HG03045 (cell line): Measurements from ENCODE around the gene LCN12.

Experiments
- ATAC-seq: cut with Tn5 transposase; IDR thresholded peaks from one replicate; pipeline ENCODE4 v1.9.1; 2021; ENCODE audit warnings: mild to moderate bottlenecking, moderate library complexity; ENCODE audit not compliant: unreplicated experiment

Gene LCN12

DNA sequence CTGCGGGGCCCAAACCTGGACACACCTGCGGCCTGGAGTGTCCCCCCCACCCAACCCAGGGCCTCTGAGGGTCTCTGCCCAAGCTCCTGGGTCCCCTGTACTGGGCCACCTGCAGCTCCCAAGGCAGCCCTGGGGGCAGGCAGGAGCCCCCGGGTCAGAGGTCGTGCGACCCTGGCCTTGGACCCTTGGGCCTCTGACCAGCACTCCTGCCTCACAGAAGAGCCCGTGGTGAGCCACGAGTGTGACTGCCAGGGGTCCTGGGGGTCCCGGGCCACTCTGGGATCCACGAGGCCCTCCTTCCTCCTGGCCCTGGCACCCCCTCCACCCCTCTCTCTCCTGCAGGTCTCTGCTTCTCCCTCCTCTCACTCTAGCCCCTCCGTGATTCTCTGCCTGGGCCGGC is 20.3 kb downstream of the LCN12 start:
- no peak for ATAC-seq

DNA sequence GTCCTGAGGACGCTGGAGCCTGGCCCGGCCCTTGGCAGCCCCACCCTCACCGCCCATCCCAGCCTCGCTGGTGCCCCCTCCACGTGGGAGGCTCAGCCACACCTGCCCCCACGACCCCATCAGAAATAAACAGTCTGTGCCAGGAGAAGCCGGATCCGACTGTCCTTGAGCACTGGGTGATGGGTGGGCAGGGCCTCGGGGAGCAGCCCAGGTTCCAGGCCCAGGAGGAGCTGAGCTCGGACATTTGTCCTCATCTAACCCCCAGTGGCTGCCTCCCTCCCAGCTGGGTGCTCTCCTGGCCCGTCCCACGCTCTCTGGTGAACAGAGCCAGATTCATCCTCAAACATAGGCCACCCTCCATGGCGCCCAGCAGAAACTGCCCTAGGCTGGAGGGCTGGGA is 20.7 kb downstream of the LCN12 start:
- no peak for ATAC-seq

DNA sequence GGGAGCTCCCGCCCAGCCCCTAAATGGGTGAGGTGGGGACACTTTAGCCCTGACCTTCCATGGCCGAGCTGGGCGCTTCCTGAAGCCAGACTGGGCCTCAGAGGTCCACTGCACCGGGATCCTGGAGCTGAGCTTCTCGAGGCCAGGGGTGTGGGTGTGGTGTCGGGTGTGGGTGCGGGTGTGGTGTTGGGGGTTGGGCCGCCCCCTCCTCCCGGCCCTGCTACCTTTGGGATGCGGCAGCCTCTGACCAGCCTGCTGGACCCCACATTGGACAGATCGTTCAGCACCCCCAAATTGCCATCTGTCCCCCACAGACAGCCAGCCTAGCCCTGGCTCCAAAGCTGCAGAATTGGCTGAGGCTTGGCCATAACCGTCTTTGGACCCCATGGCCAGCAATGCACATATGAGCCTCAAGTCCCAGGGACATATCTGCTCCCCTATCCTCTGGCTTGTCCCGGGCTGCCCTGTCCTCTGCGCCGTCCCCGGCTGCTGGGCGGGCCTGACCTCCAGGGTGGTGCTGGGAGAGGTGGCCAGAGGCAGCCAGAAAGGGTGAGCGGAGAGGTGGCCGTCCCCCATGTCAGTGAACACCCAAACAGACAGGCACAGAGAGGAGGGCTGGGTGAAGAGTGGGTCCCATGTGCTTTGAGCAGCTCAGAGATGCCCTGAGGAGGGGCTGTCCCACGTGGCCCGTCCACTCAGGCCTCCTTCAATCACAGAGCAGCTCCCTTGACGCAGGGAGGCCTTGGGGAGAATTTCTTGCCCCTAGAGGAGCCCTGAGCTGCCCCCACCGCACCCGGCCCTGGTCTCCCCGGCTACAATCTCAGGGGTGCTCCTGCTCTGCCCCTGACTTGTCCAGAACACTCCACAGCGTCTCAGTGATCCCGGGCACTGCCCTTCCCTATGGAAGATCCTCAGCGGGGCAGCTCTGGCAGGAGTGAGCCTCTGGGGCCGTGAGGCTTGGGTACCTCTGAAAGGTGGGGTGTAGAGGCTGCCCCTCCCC is 21.8 kb downstream of the LCN12 start:
- ATAC-seq, result no peak

DNA sequence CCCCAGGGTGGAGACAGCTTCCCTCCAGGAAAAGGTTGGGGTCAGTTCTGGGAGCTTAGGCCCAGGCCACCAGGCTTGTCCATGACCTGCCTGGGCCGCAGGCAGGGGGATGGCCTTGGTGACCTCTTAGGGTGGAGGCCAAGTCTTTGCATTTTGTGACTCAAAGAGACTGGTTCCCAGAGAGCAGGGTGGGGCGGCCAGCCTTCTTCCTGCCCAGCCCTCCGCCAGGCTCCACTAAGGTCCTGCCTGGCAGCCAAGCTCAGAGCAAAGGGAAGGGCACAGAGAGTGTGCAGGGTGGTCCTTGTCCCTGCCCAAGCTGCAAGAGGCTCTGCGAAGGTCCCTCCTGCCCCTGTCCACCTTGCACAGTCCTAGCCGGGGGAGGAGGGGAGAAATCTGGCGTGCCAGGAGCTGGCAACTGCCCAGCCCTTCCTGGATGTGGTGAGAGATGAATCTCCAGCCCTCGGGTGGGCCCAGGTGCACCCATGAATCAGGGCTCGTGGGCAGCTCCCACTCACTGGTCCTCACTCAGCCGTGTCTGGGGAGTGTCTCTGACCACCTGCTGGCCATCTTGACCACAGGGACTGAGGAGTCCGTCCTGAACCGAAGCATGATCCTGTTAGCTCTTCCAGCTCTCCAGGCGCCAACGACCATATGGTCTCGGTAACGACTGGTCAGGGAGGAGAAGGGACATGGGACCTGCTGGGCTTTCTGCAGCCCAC is 22.9 kb downstream of the LCN12 start:
- ATAC-seq, result no peak

DNA sequence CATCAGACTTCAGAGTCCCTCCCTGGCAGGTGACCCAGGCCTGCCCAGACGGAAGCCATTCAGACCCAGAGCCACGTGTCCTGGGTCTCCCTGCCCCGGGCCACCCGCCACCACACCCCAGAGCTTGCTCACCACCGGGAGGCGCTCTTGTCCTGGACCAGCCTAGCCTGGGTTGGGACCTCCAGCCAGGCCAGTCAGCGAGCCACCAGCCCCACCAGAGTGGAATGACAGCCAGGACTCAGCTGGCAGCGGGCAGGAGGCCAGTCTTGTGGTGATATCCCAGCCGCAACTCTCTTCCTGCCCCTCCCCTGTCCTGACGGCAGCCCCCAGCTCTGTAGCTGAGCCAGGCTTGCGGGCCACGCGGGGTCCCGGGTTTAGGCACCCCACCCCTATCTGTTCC is 23.6 kb downstream of the LCN12 start:
- no peak for ATAC-seq

DNA sequence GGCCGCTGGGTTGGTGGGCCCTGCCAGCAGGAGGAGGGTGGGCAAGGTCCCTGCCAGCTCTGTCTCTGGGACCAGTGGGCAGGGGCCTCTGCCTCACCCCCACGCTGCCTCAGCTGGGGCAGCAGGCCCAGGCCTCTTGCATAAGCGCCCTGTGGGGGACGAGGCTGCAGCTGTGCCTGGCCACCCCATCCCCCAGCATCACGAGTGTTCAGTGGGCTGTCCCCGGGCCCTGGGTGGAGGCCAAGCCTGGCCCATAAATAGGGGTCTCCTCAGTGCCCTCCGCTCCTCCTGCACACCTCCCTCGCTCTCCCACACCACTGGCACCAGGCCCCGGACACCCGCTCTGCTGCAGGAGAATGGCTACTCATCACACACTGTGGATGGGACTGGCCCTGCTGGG is 25.1 kb downstream of the LCN12 start, which contains the start of gene PTGDS:
Gene PTGDS, plus strand, starts transcription at position 282 of the 400 bp plus-strand sequence. Its CDS starts 75 bp downstream, at position 357.
- ATAC-seq, result no peak

DNA sequence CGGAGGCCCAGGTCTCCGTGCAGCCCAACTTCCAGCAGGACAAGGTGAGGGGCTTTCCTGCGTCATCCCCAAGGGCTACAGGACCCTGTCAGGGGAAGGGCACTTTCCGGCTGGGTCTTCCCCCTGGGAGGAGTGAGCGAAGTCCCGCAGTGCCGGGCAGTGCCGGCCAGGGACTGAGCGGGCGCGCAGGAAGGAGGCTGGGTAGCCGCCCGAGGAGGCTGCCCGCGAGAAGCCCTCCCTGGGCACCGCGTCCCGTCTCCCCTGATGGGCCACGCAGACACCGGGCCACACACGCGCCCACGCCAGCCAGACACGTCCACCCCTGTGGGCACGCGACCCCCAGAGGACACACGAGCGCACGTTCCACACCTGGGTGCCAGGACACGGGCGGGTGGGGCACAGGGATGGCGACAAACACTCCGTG is 25.6 kb downstream of the LCN12 start:
- ATAC-seq, result no peak

DNA sequence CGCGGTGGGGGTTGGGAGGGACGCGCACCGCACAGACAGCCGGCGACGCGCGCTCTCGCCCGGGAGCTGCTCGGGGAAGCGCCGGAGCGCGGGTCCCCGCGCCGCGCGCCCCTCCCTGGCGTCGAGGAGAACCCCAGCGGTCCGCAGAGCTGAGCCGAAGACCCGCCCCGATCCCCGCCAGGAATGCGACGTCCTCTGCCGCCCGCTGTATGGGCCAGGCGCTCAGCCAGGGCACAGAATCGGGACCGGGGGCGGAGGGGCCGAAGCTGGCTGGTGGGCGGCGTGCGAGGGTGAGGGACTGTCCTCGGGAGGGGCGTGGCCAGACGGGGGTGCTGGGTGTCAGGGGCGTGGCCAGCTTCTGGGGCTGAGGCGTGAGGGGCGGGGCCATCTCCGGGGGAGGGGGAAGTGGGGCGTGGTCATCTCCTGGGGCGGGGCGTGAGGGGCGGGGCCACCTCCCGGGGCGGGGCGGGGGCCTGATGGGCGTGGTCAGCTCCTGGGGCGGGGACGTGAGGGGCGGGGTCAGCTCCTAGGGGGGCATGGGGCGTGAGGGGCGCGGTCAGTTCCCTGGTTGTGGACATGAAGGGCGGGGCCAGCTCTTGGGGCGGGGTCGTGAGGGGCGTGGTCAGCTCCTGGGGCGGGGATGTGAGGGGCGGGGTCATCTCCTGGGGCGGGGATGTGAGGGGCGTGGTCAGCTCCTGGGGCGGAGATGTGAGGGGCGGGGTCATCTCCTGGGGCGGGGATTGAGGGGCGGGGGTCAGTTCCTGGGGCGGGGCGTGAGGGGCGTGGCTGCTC is 26.2 kb downstream of the LCN12 start:
- no peak for ATAC-seq

DNA sequence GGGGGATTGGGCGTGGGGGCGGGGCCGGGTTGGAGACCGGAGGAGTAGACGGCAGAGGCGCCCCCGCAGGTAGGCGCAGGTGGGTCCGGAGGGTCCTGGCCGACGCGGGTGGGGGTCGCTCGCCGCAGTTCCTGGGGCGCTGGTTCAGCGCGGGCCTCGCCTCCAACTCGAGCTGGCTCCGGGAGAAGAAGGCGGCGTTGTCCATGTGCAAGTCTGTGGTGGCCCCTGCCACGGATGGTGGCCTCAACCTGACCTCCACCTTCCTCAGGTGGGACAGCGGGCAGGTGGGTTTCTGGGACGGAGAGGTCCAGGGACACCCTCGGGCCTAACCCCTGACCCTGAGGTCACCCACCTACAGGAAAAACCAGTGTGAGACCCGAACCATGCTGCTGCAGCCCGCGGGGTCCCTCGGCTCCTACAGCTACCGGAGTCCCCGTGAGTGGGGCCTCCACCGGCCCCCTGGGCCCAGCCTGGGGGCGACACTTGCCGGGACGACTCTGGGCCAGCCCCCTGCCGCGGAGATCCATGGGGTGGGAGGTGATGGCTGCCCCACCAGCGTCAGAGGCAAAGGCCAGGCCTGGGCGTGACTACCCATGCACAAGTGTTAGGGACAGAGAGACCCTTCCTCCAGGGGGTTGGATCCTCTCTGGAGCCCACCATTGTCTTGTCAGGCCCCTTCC is 26.9 kb downstream of the LCN12 start:
- ATAC-seq, result no peak

DNA sequence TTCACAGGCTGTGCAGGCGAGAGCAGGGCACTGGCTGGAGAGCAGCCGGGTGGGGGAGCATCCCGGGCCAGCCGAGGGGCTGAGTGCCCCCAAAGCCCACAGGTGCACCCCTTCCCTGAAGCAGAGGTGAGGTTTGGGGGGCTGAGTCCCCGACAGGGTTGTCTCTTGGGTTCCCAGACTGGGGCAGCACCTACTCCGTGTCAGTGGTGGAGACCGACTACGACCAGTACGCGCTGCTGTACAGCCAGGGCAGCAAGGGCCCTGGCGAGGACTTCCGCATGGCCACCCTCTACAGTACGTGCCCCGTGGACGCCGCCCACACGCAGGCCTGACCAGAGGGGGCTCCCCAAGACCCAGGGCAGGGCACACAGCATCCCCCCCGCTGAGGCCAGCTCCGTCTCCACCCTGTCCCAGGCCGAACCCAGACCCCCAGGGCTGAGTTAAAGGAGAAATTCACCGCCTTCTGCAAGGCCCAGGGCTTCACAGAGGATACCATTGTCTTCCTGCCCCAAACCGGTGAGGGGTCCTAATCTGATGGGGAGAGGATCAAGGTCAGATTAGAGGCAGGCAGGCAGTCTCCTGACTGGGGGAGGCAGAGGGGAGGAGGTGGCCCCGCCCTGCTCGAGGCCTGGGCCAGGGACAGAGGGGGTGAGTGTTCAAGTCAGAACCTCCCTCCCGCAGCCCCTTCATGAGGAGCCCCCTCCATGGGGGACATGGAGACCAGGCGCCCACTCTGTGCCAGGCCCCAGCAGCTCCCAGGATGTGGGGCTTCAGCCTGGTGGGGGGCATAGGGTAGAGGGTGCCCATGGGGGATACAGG is 27.9 kb downstream of the LCN12 start:
- no peak for ATAC-seq

DNA sequence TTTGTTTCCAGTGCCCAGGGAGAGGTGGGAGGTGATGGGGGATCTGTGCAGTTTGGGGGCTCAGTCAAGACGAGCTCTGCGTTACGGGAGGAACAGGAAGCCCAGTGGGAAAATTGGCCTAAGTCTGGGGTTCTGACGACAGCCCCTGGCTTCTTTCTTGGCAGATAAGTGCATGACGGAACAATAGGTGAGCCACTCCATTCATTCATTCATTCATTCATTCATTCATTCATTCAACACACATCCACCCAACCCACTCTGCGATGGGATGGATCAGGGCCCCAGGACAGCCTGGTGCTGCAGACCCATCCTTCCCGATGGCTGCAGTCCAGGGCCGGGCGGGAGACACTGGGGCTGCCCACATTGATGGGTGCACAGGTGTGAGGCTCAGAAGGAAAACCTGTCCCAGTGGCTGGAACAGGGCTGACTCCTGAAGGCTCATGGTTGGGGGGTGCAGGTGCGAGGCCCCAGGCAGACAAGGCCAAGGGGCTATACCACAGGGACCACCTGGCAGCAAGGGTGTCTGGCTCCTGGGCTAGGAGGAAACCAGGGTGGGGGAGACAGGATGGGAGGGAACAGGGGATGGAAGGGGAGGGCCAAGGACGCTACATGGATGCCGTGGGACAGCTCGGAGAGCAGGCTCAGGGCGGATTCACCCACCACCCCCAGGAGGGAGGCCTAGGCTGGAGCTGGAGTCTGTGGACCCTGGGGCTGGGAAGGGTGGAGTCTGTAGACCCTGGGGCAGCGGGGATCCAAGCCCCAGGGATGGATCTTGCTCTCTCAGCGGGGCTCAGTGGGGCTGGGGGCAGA is 28.8 kb downstream of the LCN12 start:
- no peak for ATAC-seq

DNA sequence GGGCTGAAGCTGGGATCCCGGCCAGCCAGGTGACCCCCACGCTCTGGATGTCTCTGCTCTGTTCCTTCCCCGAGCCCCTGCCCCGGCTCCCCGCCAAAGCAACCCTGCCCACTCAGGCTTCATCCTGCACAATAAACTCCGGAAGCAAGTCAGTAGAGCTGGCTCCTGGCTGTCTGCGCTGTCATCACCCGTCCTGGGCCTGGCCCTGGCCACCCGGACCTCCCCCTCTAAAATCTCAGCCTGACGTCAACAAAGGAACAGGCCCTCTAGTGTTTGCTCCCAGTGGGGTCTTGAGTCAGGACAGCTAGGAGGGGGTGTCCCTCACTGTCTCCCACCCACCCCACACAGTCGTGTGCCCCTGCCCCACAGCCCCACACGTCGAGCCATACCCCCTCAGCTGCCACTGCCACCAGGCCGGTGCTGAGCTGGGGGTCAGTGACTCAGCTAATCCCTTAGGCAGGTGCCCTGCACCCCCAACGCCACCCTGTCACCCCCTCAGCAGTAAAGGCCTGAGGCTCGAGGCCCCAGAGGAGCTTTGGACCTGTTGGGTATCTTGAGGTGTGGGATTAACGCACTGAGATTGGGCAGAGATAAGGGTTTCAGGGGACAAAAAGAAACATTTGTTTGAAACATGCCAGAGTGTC is 29.6 kb downstream of the LCN12 start:
- no peak for ATAC-seq

DNA sequence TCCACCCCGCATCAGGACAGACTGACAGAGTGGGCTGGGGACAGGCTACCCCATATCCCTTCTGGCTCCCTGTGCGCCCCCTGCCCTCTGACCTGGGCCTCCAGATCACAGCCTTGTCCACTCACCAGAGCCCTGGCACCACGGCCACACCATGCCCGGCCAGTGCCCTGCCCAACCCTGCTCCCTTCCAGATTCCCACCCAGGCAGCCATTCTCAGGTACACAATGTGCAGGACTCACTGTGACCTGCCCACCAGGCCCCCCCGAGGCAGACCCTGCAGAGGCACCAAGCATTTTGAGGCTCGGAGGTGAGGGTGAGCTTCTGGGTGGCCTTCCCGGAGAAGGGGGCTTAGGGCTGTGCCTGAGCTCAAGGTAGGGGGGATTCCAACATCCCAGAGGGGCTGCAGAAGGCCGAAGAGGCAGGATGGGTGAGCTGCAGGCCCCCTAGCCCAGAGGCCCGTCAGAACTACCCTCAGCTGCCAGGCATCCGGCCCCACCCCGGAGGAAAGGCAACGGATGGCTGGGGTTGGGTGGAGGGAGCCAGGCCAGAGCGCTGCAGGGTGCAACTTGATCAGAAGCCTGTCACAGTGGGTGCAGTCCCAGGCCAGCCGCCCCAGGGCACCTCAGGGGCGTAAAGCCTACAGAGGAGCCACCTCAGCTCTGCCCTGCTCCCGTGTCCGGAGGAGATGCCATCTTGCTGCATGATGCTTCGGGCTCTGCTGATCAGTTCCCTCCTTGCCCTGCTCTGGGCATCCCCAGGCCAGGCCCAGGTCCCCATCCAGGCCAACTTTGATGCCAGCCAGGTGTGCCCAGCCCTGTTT is 30.4 kb downstream of the LCN12 start, which contains the start of gene LCNL1:
Gene LCNL1, plus strand, starts transcription at position 762 of the 820 bp plus-strand sequence. CDS start 594 bp downstream, outside the sequence.
- ATAC-seq, result no peak

DNA sequence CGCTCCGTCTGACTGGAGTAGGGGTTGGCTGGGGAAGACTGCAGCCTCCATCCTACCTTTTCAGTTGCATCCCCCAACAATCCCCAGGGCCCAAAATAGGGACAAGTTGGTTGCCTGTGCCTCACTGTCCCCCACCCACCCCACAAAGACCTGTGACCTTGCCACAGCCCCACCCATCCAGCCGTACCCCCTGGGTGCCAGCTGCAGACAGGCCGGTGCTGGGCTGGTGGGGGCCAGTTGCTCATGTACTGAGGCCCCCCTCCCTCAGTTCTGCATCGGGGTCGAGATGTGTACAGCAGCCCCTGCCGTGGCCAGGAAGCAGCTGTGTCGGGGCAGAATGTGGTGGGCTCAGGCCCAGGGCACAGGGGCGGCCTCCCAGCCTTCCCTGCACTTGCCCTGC is 31.1 kb downstream of the LCN12 start:
- no peak for ATAC-seq

DNA sequence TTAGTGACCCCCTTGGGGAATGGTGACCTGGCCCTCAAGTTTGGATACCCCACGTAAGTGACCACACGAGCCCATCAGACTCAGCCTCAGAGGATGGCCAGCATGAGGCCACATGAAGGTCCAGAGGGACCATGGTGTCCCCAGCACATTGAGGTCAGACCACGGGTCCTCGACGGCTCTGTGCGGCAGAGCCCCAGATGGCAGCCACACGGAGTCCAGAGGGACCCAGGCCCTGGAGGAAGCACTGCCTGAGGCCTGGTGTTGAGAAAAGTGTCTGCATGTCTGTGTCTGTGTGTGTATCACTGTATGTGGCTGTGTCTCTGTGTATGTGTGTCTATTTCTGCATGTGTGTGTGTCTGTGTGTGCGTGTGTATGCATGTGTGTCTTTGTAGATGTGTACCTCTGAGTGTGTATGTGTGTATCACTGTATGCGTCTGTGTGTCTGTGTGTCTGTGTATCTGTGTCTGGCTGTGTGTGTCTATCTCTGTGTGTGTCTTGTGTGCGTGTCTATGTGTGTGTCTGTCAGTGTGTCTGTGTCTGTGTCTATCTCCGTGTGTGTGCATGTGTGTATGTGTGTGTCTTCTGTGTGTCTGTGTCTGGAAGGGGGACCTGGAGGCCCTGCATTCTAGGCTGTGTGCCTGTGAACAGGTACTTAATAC is 31.7 kb downstream of the LCN12 start:
- no peak for ATAC-seq

DNA sequence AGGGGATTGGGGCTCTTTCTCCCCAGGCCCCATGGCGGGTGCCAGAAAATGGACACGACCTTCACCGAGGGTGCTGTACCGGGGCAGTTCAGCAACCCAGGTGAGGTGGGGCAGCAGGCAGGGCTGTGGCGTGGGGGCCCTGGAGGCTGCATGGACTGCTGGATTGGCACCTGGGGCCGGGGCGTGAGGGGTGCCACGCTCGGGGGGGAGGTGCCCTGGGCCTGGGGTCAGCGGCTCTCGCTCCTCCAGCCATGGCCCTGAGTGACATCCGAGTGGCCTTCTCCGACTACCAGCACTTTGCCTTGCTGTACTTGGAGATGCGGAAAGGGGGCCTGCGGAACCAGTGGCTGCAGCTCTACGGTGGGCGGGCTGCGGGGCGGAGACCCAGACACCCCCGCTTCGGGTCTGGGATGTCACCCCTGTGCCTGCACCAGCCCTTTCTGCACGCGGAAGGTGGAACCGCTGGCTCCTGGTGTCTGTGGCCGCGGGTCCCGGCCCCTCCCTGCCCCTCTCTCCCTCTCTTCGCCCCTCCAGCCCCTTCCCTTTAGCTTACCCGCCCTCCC is 32.5 kb downstream of the LCN12 start:
- ATAC-seq, result no peak
